Tibial nerve (tissue), 4 donors: ENCODE results near the gene AGPAT3.

Experiments used
- EP300 ChIP-seq, 2 donors: sonication (generic); formaldehyde crosslinking; IDR thresholded peaks; one replicate each; pipeline ENCODE4 v1.6.1; 2017; ENCODE audit warnings: antibody characterized with exemption in 2 of 2, mild to moderate bottlenecking in 1 of 2
- POLR2A ChIP-seq, 2 donors: fragments of 450-650 bp; IDR thresholded peaks; one replicate each; pipeline ENCODE4 v1.6.1; 2017; ENCODE audit warnings: antibody characterized with exemption in 2 of 2, mild to moderate bottlenecking in 2 of 2, moderate library complexity in 2 of 2
- TF ChIP-seq, protein P1 (sequence below), 5 experiments: fragments of 200-600 bp in 3 of 5; fragments of 450-650 bp in 2 of 5; sonication (generic) in 3 of 5; IDR thresholded peaks; one replicate each; pipeline ENCODE4 v1.5.1; 2016 to 2019; ENCODE audit warnings: antibody characterized with exemption in 5 of 5, mild to moderate bottlenecking in 3 of 5, moderate library complexity in 2 of 5

DNA sequence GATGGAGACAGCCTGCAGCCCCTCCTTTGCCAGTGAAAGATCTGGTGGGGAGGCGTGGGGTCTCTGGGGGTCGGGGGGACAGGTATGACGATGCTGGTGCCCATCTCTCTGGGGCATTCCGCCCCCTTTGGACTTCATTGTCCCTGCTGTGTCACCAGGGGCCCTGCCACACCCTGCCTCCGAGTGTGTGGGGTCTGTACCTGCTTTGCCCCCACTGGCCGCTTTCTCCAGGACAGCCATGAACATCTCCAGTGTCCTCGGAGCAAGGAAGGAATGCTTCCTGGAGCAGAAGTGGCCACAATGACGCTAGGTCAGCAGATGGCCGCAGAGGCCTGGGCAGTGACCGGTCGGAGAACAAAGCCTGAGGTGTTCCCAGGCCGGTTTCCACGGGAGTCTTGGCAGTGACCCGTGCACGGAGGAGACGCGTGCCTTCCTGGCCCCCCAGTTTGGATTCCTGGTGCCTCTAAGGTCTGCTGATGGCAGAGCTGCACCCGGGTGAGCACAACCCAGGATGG is 128.5 kb downstream of the AGPAT3 start:
- TF ChIP-seq, protein P1, sequence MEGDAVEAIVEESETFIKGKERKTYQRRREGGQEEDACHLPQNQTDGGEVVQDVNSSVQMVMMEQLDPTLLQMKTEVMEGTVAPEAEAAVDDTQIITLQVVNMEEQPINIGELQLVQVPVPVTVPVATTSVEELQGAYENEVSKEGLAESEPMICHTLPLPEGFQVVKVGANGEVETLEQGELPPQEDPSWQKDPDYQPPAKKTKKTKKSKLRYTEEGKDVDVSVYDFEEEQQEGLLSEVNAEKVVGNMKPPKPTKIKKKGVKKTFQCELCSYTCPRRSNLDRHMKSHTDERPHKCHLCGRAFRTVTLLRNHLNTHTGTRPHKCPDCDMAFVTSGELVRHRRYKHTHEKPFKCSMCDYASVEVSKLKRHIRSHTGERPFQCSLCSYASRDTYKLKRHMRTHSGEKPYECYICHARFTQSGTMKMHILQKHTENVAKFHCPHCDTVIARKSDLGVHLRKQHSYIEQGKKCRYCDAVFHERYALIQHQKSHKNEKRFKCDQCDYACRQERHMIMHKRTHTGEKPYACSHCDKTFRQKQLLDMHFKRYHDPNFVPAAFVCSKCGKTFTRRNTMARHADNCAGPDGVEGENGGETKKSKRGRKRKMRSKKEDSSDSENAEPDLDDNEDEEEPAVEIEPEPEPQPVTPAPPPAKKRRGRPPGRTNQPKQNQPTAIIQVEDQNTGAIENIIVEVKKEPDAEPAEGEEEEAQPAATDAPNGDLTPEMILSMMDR (IDR thresholded peaks at IDR 0.05): no peak
- TF ChIP-seq EP300 (IDR thresholded peaks at IDR 0.05) (no peak), POLR2A (IDR thresholded peaks at IDR 0.05) (no peak)
